Natural killer cell (primary cell): ENCODE data around the gene PRMT7. TPM values are rescaled to one million over a fixed set of nuclear protein-coding genes. Genes with fewer than 3 reads are reported as not detected.
A peak's percentile ranks its signal among the peaks of the same experiment; 100 is the strongest.

Experiments used
- ATAC-seq, 3 donors: fragments of 150-1000 bp in 2 of 3; fragments of 200-7000 bp in 1 of 3; cut with Tn5 transposase; 1 replicate in 1 of 3; 2 replicates in 2 of 3; pipeline ENCODE4 v1.10.0; 2021; ENCODE audit warnings: mild to moderate bottlenecking in 2 of 3, moderate library complexity in 2 of 3
- DNase-seq, 2 donors: peaks; one replicate each; pipeline versions ENCODE4 v3.0.0 to v3.0.0-alpha.2; 2013 to 2021; ENCODE audit warnings: mixed read lengths in 1 of 2
- H3K27ac ChIP-seq: one replicate; pipeline ENCODE4 v1.5.1; 2013; ENCODE audit warnings: mild to moderate bottlenecking, low read length
- H3K27me3 ChIP-seq: one replicate; pipeline ENCODE4 v1.6.1; 2013; ENCODE audit warnings: low read length; ENCODE audit not compliant: control insufficient read depth, insufficient read depth
- H3K36me3 ChIP-seq: one replicate; pipeline ENCODE4 v1.6.1; 2013; ENCODE audit warnings: low read length; ENCODE audit not compliant: control insufficient read depth, insufficient read depth
- H3K4me1 ChIP-seq: one replicate; pipeline ENCODE4 v1.6.1; 2013; ENCODE audit warnings: low read length; ENCODE audit not compliant: control insufficient read depth, insufficient read depth
- H3K4me3 ChIP-seq: one replicate; pipeline ENCODE4 v1.5.1; 2013; ENCODE audit warnings: low read length
- H3K9me3 ChIP-seq: one replicate; pipeline ENCODE4 v1.6.1; 2013; ENCODE audit warnings: low read length; ENCODE audit not compliant: control insufficient read depth, insufficient read depth
- H3K27ac Mint-ChIP-seq, 2 donors: one replicate each; pipeline ENCODE4 v1.8.0; 2022; ENCODE audit warnings: mild to moderate bottlenecking in 2 of 2, mixed read lengths in 2 of 2, moderate library complexity in 1 of 2
- H3K27me3 Mint-ChIP-seq, 2 donors: one replicate each; pipeline ENCODE4 v1.8.0; 2022; ENCODE audit warnings: low read depth in 2 of 2, mixed read lengths in 2 of 2
- H3K36me3 Mint-ChIP-seq: one replicate; pipeline ENCODE4 v1.8.0; 2022; ENCODE audit warnings: mixed read lengths
- H3K4me1 Mint-ChIP-seq, 2 donors: one replicate each; pipeline ENCODE4 v1.8.0; 2022; ENCODE audit warnings: mixed read lengths in 2 of 2
- H3K4me3 Mint-ChIP-seq: one replicate; pipeline ENCODE4 v1.8.0; 2022; ENCODE audit warnings: mild to moderate bottlenecking, moderate library complexity, mixed read lengths
- H3K9me3 Mint-ChIP-seq, 2 donors: one replicate each; pipeline ENCODE4 v1.8.0; 2022; ENCODE audit warnings: mixed read lengths in 2 of 2
- WGBS: methylation state at CpG from one replicate; pipeline ENCODE4 v1.1.7; 2013; ENCODE audit warnings: missing lambda C conversion rate; ENCODE audit not compliant: insufficient coverage; 5-methylcytosine and 5-hydroxymethylcytosine counted together
- intact Hi-C: fragments of 100-400 bp; cut with micrococcal nuclease; formaldehyde crosslinking; loops from one replicate; pipeline ENCODE4 v1.14.2; 2022
- total RNA-seq, 4 donors: library from RNA; stranded (reverse); fragments of 120-200 nt in 1 of 4; gene quantifications; one replicate each; pipeline versions ENCODE4 v1.2.3 to v1.2.4, GENCODE V29; 2013 to 2022
- TF ChIP-seq, protein P1 (sequence below): fragments of 200-600 bp; IDR thresholded peaks from one replicate; pipeline ENCODE4 v1.8.0; 2022; ENCODE audit warnings: antibody characterized with exemption

The PRMT7 gene
- total RNA-seq, 3 donors from 2014 or later (not counting 1 experiment from before 2014, with no cell fraction given), result 60.7 to 84.7 (median 68.2) TPM

DNA sequence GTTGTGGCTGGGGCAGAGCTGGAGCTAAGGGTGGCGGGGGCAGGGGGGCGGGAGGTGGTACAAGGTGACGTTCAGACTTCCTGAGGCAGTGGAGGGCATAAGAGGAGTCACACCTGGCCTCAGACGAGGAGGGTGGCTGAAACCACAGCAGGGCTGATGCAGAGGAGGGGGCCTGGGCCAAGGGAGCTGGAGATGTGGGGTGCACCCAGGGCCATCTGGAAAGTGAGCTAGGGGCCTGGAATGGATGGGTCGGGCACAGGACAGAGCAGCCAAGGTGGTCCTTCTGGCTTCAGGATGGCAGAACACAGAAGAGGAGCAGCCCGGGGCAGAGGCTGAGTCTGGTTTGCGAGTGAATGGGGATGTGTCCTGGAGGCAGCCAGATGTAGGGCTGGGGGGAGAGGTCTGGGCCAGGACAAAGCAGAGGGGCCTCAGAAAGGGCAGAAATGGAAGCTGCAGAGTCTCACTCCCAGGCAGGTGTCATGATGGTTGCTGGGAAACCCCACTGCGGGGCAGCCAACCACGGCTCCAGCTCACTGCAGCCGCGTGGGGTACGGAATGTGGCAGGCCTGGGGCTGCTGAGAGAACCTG, 57.6 kb downstream of the PRMT7 start:
- ATAC-seq (no peak), DNase-seq (peak in 1 of 2 donors; percentile 54)
- intact Hi-C loops, result loop anchor here (5.0 kb wide), 1 partner anchor 144 kb away; no protein-coding TSS in a partner anchor
- Mint-ChIP-seq H3K27ac (peak overlapping the region in 1 of 2 donors; percentile 88), H3K4me3 (peak overlapping the region; percentile 66), H3K9me3 (no peaks in the 10 kb centered on the region), H3K4me1 (peaks cover 38 to 60% of the 10 kb centered on the region in 2 donors), H3K36me3 (no peaks in the 10 kb centered on the region), H3K27me3 (peaks cover 0 to 7% of the 10 kb centered on the region in 2 donors)
- Histone ChIP-seq H3K27ac (no peak overlapping the region), H3K36me3 (no peaks in the 10 kb centered on the region), H3K9me3 (no peaks in the 10 kb centered on the region), H3K4me1 (peaks cover 71% of the 10 kb centered on the region), H3K4me3 (no peak overlapping the region), H3K27me3 (peaks cover 3% of the 10 kb centered on the region)
- WGBS, result 44% methylated on average over 12 of the region's 12 CpGs
- TF ChIP-seq, protein P1, sequence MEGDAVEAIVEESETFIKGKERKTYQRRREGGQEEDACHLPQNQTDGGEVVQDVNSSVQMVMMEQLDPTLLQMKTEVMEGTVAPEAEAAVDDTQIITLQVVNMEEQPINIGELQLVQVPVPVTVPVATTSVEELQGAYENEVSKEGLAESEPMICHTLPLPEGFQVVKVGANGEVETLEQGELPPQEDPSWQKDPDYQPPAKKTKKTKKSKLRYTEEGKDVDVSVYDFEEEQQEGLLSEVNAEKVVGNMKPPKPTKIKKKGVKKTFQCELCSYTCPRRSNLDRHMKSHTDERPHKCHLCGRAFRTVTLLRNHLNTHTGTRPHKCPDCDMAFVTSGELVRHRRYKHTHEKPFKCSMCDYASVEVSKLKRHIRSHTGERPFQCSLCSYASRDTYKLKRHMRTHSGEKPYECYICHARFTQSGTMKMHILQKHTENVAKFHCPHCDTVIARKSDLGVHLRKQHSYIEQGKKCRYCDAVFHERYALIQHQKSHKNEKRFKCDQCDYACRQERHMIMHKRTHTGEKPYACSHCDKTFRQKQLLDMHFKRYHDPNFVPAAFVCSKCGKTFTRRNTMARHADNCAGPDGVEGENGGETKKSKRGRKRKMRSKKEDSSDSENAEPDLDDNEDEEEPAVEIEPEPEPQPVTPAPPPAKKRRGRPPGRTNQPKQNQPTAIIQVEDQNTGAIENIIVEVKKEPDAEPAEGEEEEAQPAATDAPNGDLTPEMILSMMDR, result no peak

DNA sequence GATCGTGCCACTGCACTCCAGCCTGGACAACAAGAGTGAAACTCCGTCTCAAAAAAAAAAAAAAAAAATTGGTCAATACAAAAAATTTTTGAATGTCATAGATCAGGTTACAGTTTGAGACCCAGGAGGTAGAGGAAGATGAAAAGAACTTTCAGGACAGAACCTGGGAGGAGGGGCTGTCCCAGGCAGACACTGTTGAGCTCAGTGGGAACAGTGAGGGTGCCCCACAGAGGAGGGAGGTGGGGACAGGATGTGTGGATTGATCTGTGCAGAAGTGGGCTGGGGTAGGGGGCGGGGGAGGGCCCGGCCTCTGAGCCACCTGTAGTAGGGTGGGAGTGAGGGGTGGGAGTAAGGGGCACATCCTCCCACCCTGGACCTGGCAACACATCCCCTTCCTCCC, 58.3 kb downstream of the PRMT7 start:
- 57% methylated on average over 1 of the region's 4 CpGs for WGBS
- DNase-seq (peak in 1 of 2 donors; percentile 24), ATAC-seq (no peak)
- H3K4me1 ChIP-seq, result peaks cover 71% of the 10 kb centered on the region
- H3K4me3 ChIP-seq, result no peak overlapping the region
- H3K27me3 ChIP-seq, result peaks cover 3% of the 10 kb centered on the region
- no peaks in the 10 kb centered on the region for H3K36me3 Mint-ChIP-seq
- peaks cover 38 to 64% of the 10 kb centered on the region in 2 donors for H3K4me1 Mint-ChIP-seq
- H3K36me3 ChIP-seq, result no peaks in the 10 kb centered on the region
- peak overlapping the region; percentile 76 for H3K4me3 Mint-ChIP-seq
- H3K27ac ChIP-seq, result peak overlapping the region; percentile 8
- TF ChIP-seq, protein P1, result no peak
- H3K9me3 Mint-ChIP-seq, result no peaks in the 10 kb centered on the region
- peak overlapping the region; percentile 74 to 88 for H3K27ac Mint-ChIP-seq
- H3K9me3 ChIP-seq, result no peaks in the 10 kb centered on the region
- H3K27me3 Mint-ChIP-seq, result peaks cover 0 to 7% of the 10 kb centered on the region in 2 donors
- intact Hi-C loops, result loop anchor here (5.0 kb wide), 1 partner anchor 143 kb away; no protein-coding TSS in a partner anchor

DNA sequence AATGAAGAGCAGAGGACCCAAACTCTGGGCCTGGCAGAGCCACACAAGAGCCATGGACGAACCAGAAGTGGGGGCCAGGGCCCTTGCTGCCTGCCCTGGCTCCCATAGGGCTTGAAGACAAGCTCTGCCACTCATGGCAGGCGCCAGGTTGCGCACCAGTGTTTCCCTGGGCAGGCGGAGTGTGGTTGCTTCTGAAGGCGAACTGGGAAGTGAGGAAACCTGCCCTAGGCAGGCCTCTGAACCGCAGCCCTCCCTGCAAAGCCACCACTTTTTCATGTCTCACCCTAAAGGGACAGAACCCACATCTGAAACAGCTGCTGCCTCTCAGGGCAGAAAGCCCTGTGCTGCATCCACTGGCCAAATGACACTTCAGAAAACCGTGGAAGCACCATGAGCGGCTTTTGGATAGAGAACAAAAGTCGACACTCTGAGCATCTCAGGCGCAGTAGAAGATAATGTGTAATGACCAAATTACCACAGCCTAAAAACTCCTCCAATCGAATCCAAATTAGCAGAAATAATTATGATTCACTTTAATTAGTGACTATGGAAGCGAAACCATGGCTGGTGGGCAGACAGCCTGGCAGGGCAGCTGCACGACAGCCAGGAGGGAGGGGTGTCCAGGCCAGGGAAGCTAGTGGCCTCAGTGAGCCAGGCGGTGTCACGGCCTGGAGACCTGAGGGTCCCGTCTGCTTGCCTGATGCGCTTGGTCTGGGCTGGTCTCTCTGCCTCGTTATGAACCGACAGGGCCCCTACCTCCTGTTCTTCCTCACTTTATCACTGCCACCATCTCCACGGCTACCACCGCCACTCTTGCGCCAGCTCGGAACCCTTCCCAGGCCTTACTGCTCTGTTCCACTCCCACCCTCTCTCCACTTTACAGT, 59.1 kb downstream of the PRMT7 start:
- Mint-ChIP-seq H3K4me1 (peaks cover 38 to 64% of the 10 kb centered on the region in 2 donors), H3K9me3 (no peaks in the 10 kb centered on the region), H3K36me3 (no peaks in the 10 kb centered on the region), H3K27ac (peak overlapping the region; percentile 74 to 88), H3K4me3 (peak overlapping the region; percentile 88), H3K27me3 (peaks cover 0 to 7% of the 10 kb centered on the region in 2 donors)
- peaks cover 3% of the 10 kb centered on the region for H3K27me3 ChIP-seq
- no peaks in the 10 kb centered on the region for H3K36me3 ChIP-seq
- H3K4me1 ChIP-seq, result peaks cover 67% of the 10 kb centered on the region
- peak overlapping the region; percentile 8 for H3K27ac ChIP-seq
- DNase-seq, result peak in 1 of 2 donors; percentile 54
- TF ChIP-seq, protein P1, result no peak
- 31% methylated on average over 22 of the region's 23 CpGs for WGBS
- H3K9me3 ChIP-seq, result no peaks in the 10 kb centered on the region
- ATAC-seq, result peak; percentile 22 to 47 (median 40)
- intact Hi-C loops, result loop anchor here (5.0 kb wide), 1 partner anchor 142 kb away; no protein-coding TSS in a partner anchor
- no peak overlapping the region for H3K4me3 ChIP-seq
